ENCODE measurements around the gene SMC1B. TPM values are rescaled to one million over a fixed set of nuclear protein-coding genes. Genes with fewer than 3 reads are reported as not detected.

Gene SMC1B
- total RNA-seq, 1 experiment from 2014 or later: not detected

DNA sequence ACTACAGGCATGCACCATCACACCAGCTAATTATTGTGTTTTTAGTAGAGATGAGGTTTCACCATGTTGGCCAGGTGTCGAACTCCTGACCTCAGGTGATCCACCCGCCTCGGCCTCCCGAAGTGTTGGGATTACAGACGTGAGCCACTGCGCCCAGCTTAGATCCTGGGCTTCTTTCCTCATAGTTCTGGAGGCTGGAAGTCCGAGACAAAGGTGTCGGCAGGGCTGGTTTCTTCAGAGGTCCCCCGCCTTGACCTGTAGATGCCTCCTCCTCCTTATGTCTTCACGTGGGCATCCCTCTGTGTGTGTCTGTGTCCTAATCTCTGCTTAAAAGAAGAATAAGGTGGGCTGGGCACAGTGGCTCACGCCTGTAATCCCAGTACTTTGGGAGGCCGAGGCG lies 45.1 kb upstream of the SMC1B start:
- Mint-ChIP-seq H3K4me1 (ENCODE audit: low read depth, unreplicated experiment) (no peaks in the 10 kb centered on the region), H3K27me3 (ENCODE audit: unreplicated experiment) (peaks cover 45% of the 10 kb centered on the region), H3K9me3 (ENCODE audit: low read depth, unreplicated experiment) (no peaks in the 10 kb centered on the region), H3K36me3 (ENCODE audit: insufficient read depth, unreplicated experiment) (no peaks in the 10 kb centered on the region), H3K27ac (ENCODE audit: unreplicated experiment) (no peak overlapping the region), H3K4me3 (ENCODE audit: low read depth, unreplicated experiment) (no peak overlapping the region)
- DNase-seq: no peak
- CTCF ChIA-PET: interaction anchor here (0.6 kb wide), 1 partner anchor 315 kb away, joined by 3 read pairs; no protein-coding TSS in a partner anchor
- TF ChIP-seq, protein P1, sequence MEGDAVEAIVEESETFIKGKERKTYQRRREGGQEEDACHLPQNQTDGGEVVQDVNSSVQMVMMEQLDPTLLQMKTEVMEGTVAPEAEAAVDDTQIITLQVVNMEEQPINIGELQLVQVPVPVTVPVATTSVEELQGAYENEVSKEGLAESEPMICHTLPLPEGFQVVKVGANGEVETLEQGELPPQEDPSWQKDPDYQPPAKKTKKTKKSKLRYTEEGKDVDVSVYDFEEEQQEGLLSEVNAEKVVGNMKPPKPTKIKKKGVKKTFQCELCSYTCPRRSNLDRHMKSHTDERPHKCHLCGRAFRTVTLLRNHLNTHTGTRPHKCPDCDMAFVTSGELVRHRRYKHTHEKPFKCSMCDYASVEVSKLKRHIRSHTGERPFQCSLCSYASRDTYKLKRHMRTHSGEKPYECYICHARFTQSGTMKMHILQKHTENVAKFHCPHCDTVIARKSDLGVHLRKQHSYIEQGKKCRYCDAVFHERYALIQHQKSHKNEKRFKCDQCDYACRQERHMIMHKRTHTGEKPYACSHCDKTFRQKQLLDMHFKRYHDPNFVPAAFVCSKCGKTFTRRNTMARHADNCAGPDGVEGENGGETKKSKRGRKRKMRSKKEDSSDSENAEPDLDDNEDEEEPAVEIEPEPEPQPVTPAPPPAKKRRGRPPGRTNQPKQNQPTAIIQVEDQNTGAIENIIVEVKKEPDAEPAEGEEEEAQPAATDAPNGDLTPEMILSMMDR (IDR thresholded peaks at IDR 0.05; ENCODE audit: unreplicated experiment): no peak
- intact Hi-C loops (cut with micrococcal nuclease; ENCODE audit: unreplicated experiment): no loop called here
- no TSS peak for BruUV-seq (replicated peaks)

DNA sequence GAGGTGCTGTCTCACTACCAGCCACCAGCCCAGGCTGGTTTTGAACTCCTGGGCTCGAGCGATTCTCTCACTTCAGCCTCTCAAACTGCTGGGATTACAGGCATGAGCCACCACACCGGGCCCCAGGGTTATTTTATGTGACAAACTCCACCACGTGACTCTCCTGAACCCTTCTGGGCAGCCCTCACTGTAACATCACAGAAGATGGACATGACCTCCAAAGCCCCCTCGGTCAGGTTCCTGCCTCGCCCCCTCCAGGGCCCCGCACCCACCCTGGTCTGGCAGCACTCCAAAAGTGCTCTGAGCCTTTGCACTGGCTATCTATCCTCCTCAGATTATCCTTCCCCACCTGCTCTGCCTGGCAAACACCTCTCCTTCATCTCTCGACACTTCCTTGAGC lies 43.4 kb upstream of the SMC1B start:
- intact Hi-C loops (cut with micrococcal nuclease; ENCODE audit: unreplicated experiment): no loop called here
- no TSS peak for BruUV-seq (replicated peaks)
- TF ChIP-seq, protein P1 (IDR thresholded peaks at IDR 0.05; ENCODE audit: unreplicated experiment): no peak
- H3K4me1 Mint-ChIP-seq (ENCODE audit: low read depth, unreplicated experiment): no peaks in the 10 kb centered on the region
- H3K4me3 Mint-ChIP-seq (ENCODE audit: low read depth, unreplicated experiment): no peak overlapping the region
- no peaks in the 10 kb centered on the region for H3K9me3 Mint-ChIP-seq (ENCODE audit: low read depth, unreplicated experiment)
- no peaks in the 10 kb centered on the region for H3K36me3 Mint-ChIP-seq (ENCODE audit: insufficient read depth, unreplicated experiment)
- no peak overlapping the region for H3K27ac Mint-ChIP-seq (ENCODE audit: unreplicated experiment)
- no peak for DNase-seq
- peaks cover 63% of the 10 kb centered on the region for H3K27me3 Mint-ChIP-seq (ENCODE audit: unreplicated experiment)
- CTCF ChIA-PET: interaction anchor here (0.7 kb wide), 1 partner anchor 45 kb away, joined by 3 read pairs; no protein-coding TSS in a partner anchor

DNA sequence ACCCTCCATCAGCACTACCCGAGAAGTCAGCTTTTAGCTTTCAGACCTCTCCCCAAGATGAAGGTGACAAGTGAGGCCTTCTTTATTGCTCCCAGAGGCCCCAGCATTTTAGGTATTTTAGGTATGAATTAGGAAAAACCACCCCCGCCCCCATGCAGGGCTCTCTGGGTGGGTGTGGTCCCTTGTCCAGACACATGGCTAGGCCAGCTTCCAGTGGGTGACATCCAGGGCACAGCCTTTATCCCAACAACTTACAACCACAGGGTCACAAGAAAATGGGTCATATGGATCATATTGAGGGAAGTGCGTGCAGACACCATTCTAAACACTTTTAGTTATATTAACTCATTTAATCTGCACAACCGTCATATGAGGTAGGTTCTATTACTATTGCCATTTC lies 42.2 kb upstream of the SMC1B start:
- no peak overlapping the region for H3K27ac Mint-ChIP-seq (ENCODE audit: unreplicated experiment)
- no peak for DNase-seq
- intact Hi-C loops (cut with micrococcal nuclease; ENCODE audit: unreplicated experiment): no loop called here
- no TSS peak for BruUV-seq (replicated peaks)
- H3K36me3 Mint-ChIP-seq (ENCODE audit: insufficient read depth, unreplicated experiment): no peaks in the 10 kb centered on the region
- H3K27me3 Mint-ChIP-seq (ENCODE audit: unreplicated experiment): peaks cover 75% of the 10 kb centered on the region
- H3K4me3 Mint-ChIP-seq (ENCODE audit: low read depth, unreplicated experiment): no peak overlapping the region
- CTCF ChIA-PET: no interaction called here
- no peaks in the 10 kb centered on the region for H3K4me1 Mint-ChIP-seq (ENCODE audit: low read depth, unreplicated experiment)
- TF ChIP-seq, protein P1 (IDR thresholded peaks at IDR 0.05; ENCODE audit: unreplicated experiment): no peak
- H3K9me3 Mint-ChIP-seq (ENCODE audit: low read depth, unreplicated experiment): no peaks in the 10 kb centered on the region

DNA sequence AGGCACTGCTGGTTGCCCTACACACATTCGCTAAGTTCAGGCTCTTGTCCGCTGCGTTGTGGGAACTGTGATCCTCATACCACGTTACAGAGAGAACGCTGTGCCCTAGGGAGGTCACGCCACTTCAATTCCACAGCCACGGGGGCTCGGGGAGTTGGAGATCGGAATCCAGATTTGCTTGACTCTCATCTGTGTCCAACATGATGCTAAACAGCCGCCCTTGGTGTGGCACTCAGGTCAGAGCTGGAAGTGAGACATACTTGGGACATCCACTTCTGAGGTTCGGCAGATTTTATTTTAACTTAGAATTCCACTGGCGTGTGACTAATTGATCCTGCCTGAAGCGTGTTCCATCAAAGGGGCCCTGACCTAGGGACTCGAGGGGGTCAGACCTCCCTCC lies 41.8 kb upstream of the SMC1B start:
- H3K4me3 Mint-ChIP-seq (ENCODE audit: low read depth, unreplicated experiment): no peak overlapping the region
- intact Hi-C loops (cut with micrococcal nuclease; ENCODE audit: unreplicated experiment): no loop called here
- CTCF ChIA-PET: no interaction called here

More for the DNA sequence above, 41.8 kb upstream of the SMC1B start:
- no peaks in the 10 kb centered on the region for H3K36me3 Mint-ChIP-seq (ENCODE audit: insufficient read depth, unreplicated experiment)
- H3K27ac Mint-ChIP-seq (ENCODE audit: unreplicated experiment): no peak overlapping the region
- no peaks in the 10 kb centered on the region for H3K9me3 Mint-ChIP-seq (ENCODE audit: low read depth, unreplicated experiment)
- TF ChIP-seq, protein P1 (IDR thresholded peaks at IDR 0.05; ENCODE audit: unreplicated experiment): no peak
- BruUV-seq (replicated peaks): no TSS peak
- H3K27me3 Mint-ChIP-seq (ENCODE audit: unreplicated experiment): peaks cover 79% of the 10 kb centered on the region
- no peak for DNase-seq
- no peaks in the 10 kb centered on the region for H3K4me1 Mint-ChIP-seq (ENCODE audit: low read depth, unreplicated experiment)
